Measurements from ENCODE around the gene IDUA.

GRCh38 chr4:965766-966134 is 21.1 kb upstream of the IDUA start:
- no peak for TF ChIP-seq CTCF (IDR thresholded peaks at IDR 0.05)
- no peak for TF ChIP-seq POLR2A (IDR thresholded peaks at IDR 0.05)
- no peak for TF ChIP-seq EP300 (IDR thresholded peaks at IDR 0.05)
- TF ChIP-seq POLR2AphosphoS5 (IDR thresholded peaks at IDR 0.05): no peak
